ENCODE results near the gene SAMD5.

The SAMD5 gene

GRCh38 chr6:147595961-147596360 is 87.5 kb downstream of the SAMD5 start:
- H3K4me1 ChIP-seq (ENCODE audit: control insufficient read depth, insufficient read depth, low read depth, low read length), result no peaks in the 10 kb centered on the region
- no peak overlapping the region for H3K27ac ChIP-seq (ENCODE audit: low read length, poor library complexity, severe bottlenecking)
- H4K8ac ChIP-seq (ENCODE audit: low read length), result no peak overlapping the region
- H2AK5ac ChIP-seq (ENCODE audit: low read length, severe bottlenecking), result no peak overlapping the region
- no peak overlapping the region for H3K23ac ChIP-seq (ENCODE audit: low read length in 2 of 2)
- H2BK5ac ChIP-seq (ENCODE audit: low read depth, low read length, poor library complexity, severe bottlenecking), result no peak overlapping the region
- H3K36me3 ChIP-seq (ENCODE audit: control insufficient read depth in 1 of 2, insufficient read depth in 2 of 2, low read depth in 1 of 2, low read length in 2 of 2), result no peaks in the 10 kb centered on the region
- H2BK12ac ChIP-seq (ENCODE audit: low read length in 2 of 2), result no peak overlapping the region
- H2BK120ac ChIP-seq (ENCODE audit: low read depth, low read length), result no peak overlapping the region
- no peak overlapping the region for H3K4ac ChIP-seq (ENCODE audit: low read depth in 1 of 2, low read length in 2 of 2)
- no peaks in the 10 kb centered on the region for H3K27me3 ChIP-seq (ENCODE audit: control insufficient read depth in 1 of 2, insufficient read depth in 1 of 2, low read length in 2 of 2)
- no CpG with 5 or more reads among the region's 3 CpGs for WGBS
- H3K79me1 ChIP-seq (replicated peaks; ENCODE audit: low read length, poor library complexity, severe bottlenecking), result no peaks in the 10 kb centered on the region
- no peak overlapping the region for H2AFZ ChIP-seq (ENCODE audit: low read depth, low read length)
- H2BK15ac ChIP-seq (ENCODE audit: low read depth, poor library complexity, severe bottlenecking), result no peak overlapping the region
- no peak overlapping the region for H3K4me3 ChIP-seq (ENCODE audit: insufficient read depth in 1 of 2, low read depth in 1 of 2, low read length in 2 of 2)
- no peak overlapping the region for H3K18ac ChIP-seq (ENCODE audit: low read depth in 1 of 2, low read length in 2 of 2)
- peaks cover 2% of the 10 kb centered on the region for H3K9me3 ChIP-seq (ENCODE audit: control insufficient read depth, low read length)
- H3K9ac ChIP-seq (ENCODE audit: low read length), result no peak overlapping the region
- no peak overlapping the region for H3K14ac ChIP-seq (ENCODE audit: low read length in 2 of 2)
- no peak overlapping the region for H3K4me2 ChIP-seq (ENCODE audit: low read length, poor library complexity, severe bottlenecking)
- H4K91ac ChIP-seq (ENCODE audit: low read length), result no peak overlapping the region
- DNase-seq, result no peak

GRCh38 chr6:147603392-147604081 is 95.0 kb downstream of the SAMD5 start:
- H4K91ac ChIP-seq (ENCODE audit: low read length), result no peak overlapping the region
- H2BK120ac ChIP-seq (ENCODE audit: low read depth, low read length), result no peak overlapping the region
- H3K4ac ChIP-seq (ENCODE audit: low read depth in 1 of 2, low read length in 2 of 2), result no peak overlapping the region
- WGBS, result 100% methylated on average over 1 of the region's 2 CpGs
- no peak overlapping the region for H3K14ac ChIP-seq (ENCODE audit: low read length in 2 of 2)
- no peak overlapping the region for H3K18ac ChIP-seq (ENCODE audit: low read depth in 1 of 2, low read length in 2 of 2)
- H3K27me3 ChIP-seq (ENCODE audit: control insufficient read depth in 1 of 2, insufficient read depth in 1 of 2, low read length in 2 of 2), result no peaks in the 10 kb centered on the region
- no peaks in the 10 kb centered on the region for H3K36me3 ChIP-seq (ENCODE audit: control insufficient read depth in 1 of 2, insufficient read depth in 2 of 2, low read depth in 1 of 2, low read length in 2 of 2)
- no peak overlapping the region for H4K8ac ChIP-seq (ENCODE audit: low read length)
- no peak for DNase-seq
- no peak overlapping the region for H3K4me3 ChIP-seq (ENCODE audit: insufficient read depth in 1 of 2, low read depth in 1 of 2, low read length in 2 of 2)
- no peak overlapping the region for H2AK5ac ChIP-seq (ENCODE audit: low read length, severe bottlenecking)
- H3K27ac ChIP-seq (ENCODE audit: low read length, poor library complexity, severe bottlenecking), result no peak overlapping the region
- H3K4me1 ChIP-seq (ENCODE audit: control insufficient read depth, insufficient read depth, low read depth, low read length), result no peaks in the 10 kb centered on the region
- H3K9ac ChIP-seq (ENCODE audit: low read length), result no peak overlapping the region
- H2BK15ac ChIP-seq (ENCODE audit: low read depth, poor library complexity, severe bottlenecking), result no peak overlapping the region
- H2BK12ac ChIP-seq (ENCODE audit: low read length in 2 of 2), result no peak overlapping the region
- H2AFZ ChIP-seq (ENCODE audit: low read depth, low read length), result no peak overlapping the region
- H3K79me1 ChIP-seq (replicated peaks; ENCODE audit: low read length, poor library complexity, severe bottlenecking), result no peaks in the 10 kb centered on the region
- no peak overlapping the region for H3K4me2 ChIP-seq (ENCODE audit: low read length, poor library complexity, severe bottlenecking)
- H2BK5ac ChIP-seq (ENCODE audit: low read depth, low read length, poor library complexity, severe bottlenecking), result no peak overlapping the region
- H3K23ac ChIP-seq (ENCODE audit: low read length in 2 of 2), result no peak overlapping the region
- no peaks in the 10 kb centered on the region for H3K9me3 ChIP-seq (ENCODE audit: control insufficient read depth, low read length)

GRCh38 chr6:147604373-147604772 is 95.9 kb downstream of the SAMD5 start:
- Histone ChIP-seq H2BK120ac (ENCODE audit: low read depth, low read length) (no peak overlapping the region), H3K79me1 (replicated peaks; ENCODE audit: low read length, poor library complexity, severe bottlenecking) (no peaks in the 10 kb centered on the region)

GRCh38 chr6:147611992-147612391 is 103.5 kb downstream of the SAMD5 start:
- Histone ChIP-seq H3K14ac (ENCODE audit: low read length in 2 of 2) (no peak overlapping the region), H3K4me1 (ENCODE audit: control insufficient read depth, insufficient read depth, low read depth, low read length) (no peaks in the 10 kb centered on the region), H3K18ac (ENCODE audit: low read depth in 1 of 2, low read length in 2 of 2) (no peak overlapping the region), H3K27me3 (ENCODE audit: control insufficient read depth in 1 of 2, insufficient read depth in 1 of 2, low read length in 2 of 2) (no peaks in the 10 kb centered on the region), H2AK5ac (ENCODE audit: low read length, severe bottlenecking) (no peak overlapping the region), H3K23ac (ENCODE audit: low read length in 2 of 2) (no peak overlapping the region), H2AFZ (ENCODE audit: low read depth, low read length) (no peak overlapping the region), H4K8ac (ENCODE audit: low read length) (no peak overlapping the region), H3K9ac (ENCODE audit: low read length) (no peak overlapping the region), H3K27ac (ENCODE audit: low read length, poor library complexity, severe bottlenecking) (no peak overlapping the region), H2BK5ac (ENCODE audit: low read depth, low read length, poor library complexity, severe bottlenecking) (no peak overlapping the region), H3K4me2 (ENCODE audit: low read length, poor library complexity, severe bottlenecking) (no peak overlapping the region), H3K4me3 (ENCODE audit: insufficient read depth in 1 of 2, low read depth in 1 of 2, low read length in 2 of 2) (no peak overlapping the region), H2BK12ac (ENCODE audit: low read length in 2 of 2) (no peak overlapping the region), H3K9me3 (ENCODE audit: control insufficient read depth, low read length) (no peaks in the 10 kb centered on the region), H3K79me1 (replicated peaks; ENCODE audit: low read length, poor library complexity, severe bottlenecking) (no peaks in the 10 kb centered on the region), H3K36me3 (ENCODE audit: control insufficient read depth in 1 of 2, insufficient read depth in 2 of 2, low read depth in 1 of 2, low read length in 2 of 2) (no peaks in the 10 kb centered on the region), H3K4ac (ENCODE audit: low read depth in 1 of 2, low read length in 2 of 2) (no peak overlapping the region), H2BK120ac (ENCODE audit: low read depth, low read length) (no peak overlapping the region), H4K91ac (ENCODE audit: low read length) (no peak overlapping the region), H2BK15ac (ENCODE audit: low read depth, poor library complexity, severe bottlenecking) (no peak overlapping the region)
- WGBS, result 91% methylated on average over 5 of the region's 5 CpGs
- DNase-seq, result no peak

More at GRCh38 chr6:147604373-147604772, 95.9 kb downstream of the SAMD5 start:
- no peak for DNase-seq
- Histone ChIP-seq H3K4me1 (ENCODE audit: control insufficient read depth, insufficient read depth, low read depth, low read length) (no peaks in the 10 kb centered on the region), H3K9me3 (ENCODE audit: control insufficient read depth, low read length) (no peaks in the 10 kb centered on the region), H2AFZ (ENCODE audit: low read depth, low read length) (no peak overlapping the region), H3K4me3 (ENCODE audit: insufficient read depth in 1 of 2, low read depth in 1 of 2, low read length in 2 of 2) (no peak overlapping the region), H4K8ac (ENCODE audit: low read length) (no peak overlapping the region), H3K4me2 (ENCODE audit: low read length, poor library complexity, severe bottlenecking) (no peak overlapping the region), H2BK12ac (ENCODE audit: low read length in 2 of 2) (no peak overlapping the region), H3K9ac (ENCODE audit: low read length) (no peak overlapping the region), H3K27me3 (ENCODE audit: control insufficient read depth in 1 of 2, insufficient read depth in 1 of 2, low read length in 2 of 2) (no peaks in the 10 kb centered on the region), H2AK5ac (ENCODE audit: low read length, severe bottlenecking) (no peak overlapping the region), H3K4ac (ENCODE audit: low read depth in 1 of 2, low read length in 2 of 2) (no peak overlapping the region), H3K14ac (ENCODE audit: low read length in 2 of 2) (no peak overlapping the region), H3K18ac (ENCODE audit: low read depth in 1 of 2, low read length in 2 of 2) (no peak overlapping the region), H3K36me3 (ENCODE audit: control insufficient read depth in 1 of 2, insufficient read depth in 2 of 2, low read depth in 1 of 2, low read length in 2 of 2) (no peaks in the 10 kb centered on the region), H4K91ac (ENCODE audit: low read length) (no peak overlapping the region), H2BK5ac (ENCODE audit: low read depth, low read length, poor library complexity, severe bottlenecking) (no peak overlapping the region), H3K23ac (ENCODE audit: low read length in 2 of 2) (no peak overlapping the region), H3K27ac (ENCODE audit: low read length, poor library complexity, severe bottlenecking) (no peak overlapping the region), H2BK15ac (ENCODE audit: low read depth, poor library complexity, severe bottlenecking) (no peak overlapping the region)
- 88% methylated on average over 3 of the region's 4 CpGs for WGBS
